DMS153 (cell line): ENCODE results near the gene AGFG2.

Experiments used
- DNase-seq: peaks from one replicate; lab custom pipeline; 2025; lab: John Stamatoyannopoulos, UW

Gene AGFG2

GRCh38 chr7:100612730-100613390, 73.9 kb downstream of the AGFG2 start:
- no peak for DNase-seq

- DNase-seq = no peak
Observed at GRCh38 chr7:100613412-100614175, 74.6 kb downstream of the AGFG2 start.

- no peak for DNase-seq
Observed at GRCh38 chr7:100614308-100614861, 75.4 kb downstream of the AGFG2 start.
